VCaP (cell line): ENCODE results near the gene RGS5.
"Not testable (repeated sequence)": the region's sequence is repeated elsewhere in the genome, so short reads cannot be mapped to it uniquely, and the experiment has no call there.

Source experiments
- H3K27ac ChIP-seq: fragments of 450-650 bp; 2 replicates; pipeline ENCODE4 v1.5.1; 2017
- TF ChIP-seq, protein P1 (sequence below): fragments of 450-650 bp; conservative IDR thresholded peaks from 2 replicates; pipeline ENCODE4 v1.5.1; 2017; ENCODE audit warnings: mild to moderate bottlenecking, moderate library complexity

Gene RGS5

GRCh38 chr1:163202833-163203451 lies at the start of gene RGS5:
Gene RGS5 (minus strand): TSS chr1:163202916. CDS start chr1:163202835, 81 bp downstream.
- no peak within 1 kb of the TSS for H3K27ac ChIP-seq
- TF ChIP-seq, protein P1, sequence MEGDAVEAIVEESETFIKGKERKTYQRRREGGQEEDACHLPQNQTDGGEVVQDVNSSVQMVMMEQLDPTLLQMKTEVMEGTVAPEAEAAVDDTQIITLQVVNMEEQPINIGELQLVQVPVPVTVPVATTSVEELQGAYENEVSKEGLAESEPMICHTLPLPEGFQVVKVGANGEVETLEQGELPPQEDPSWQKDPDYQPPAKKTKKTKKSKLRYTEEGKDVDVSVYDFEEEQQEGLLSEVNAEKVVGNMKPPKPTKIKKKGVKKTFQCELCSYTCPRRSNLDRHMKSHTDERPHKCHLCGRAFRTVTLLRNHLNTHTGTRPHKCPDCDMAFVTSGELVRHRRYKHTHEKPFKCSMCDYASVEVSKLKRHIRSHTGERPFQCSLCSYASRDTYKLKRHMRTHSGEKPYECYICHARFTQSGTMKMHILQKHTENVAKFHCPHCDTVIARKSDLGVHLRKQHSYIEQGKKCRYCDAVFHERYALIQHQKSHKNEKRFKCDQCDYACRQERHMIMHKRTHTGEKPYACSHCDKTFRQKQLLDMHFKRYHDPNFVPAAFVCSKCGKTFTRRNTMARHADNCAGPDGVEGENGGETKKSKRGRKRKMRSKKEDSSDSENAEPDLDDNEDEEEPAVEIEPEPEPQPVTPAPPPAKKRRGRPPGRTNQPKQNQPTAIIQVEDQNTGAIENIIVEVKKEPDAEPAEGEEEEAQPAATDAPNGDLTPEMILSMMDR: no peak

- TF ChIP-seq, protein P1: no peak
- H3K27ac ChIP-seq: no peak overlapping the region
Measured at GRCh38 chr1:163250382-163250974, 47.8 kb upstream of the RGS5 start.

DNA sequence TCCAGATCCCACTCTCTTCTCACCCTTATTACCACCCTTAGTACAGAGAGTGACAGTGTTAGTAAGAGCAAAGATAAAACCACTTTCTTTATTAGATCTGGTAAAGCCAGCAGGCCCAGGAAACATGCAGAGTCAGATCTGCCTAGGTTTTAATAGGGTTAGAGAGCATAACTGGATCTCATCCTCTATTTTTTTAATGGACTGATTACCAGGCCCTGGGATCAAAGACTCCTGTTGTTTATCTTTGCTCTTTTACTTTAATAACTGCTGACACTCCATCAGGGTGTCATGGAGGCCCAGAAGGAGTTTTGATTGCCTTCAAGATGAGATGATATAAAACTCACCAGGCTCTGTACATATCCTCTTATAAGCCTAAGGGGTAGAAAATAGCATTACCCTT lies 45.3 kb upstream of the RGS5 start:
- H3K27ac ChIP-seq: no peak overlapping the region
- TF ChIP-seq, protein P1: no peak

GRCh38 chr1:163244648-163245047 lies 41.9 kb upstream of the RGS5 start:
- not testable (repeated sequence) for H3K27ac ChIP-seq

DNA sequence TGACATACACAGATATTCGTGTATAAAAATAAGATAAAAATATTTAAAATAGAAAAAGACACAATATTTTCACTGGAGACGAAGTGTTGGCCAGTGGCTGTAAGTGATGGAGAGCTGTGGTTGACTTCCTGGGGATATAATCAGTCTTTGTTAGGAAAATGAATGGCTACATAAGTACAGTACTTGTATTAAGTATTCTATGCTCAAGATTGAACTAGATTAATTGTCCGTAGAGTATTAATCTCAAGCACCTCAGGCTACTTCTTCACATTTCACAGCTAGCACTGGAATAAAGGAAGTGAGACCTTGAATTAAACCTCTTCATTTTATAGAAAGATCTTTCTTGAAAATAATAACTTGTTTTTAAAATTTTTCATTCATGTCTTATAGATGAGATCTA lies 39.0 kb upstream of the RGS5 start:
- H3K27ac ChIP-seq: no peak overlapping the region
- TF ChIP-seq, protein P1: no peak

GRCh38 chr1:163240705-163241104 lies 38.0 kb upstream of the RGS5 start:
- H3K27ac ChIP-seq: no peak overlapping the region
- TF ChIP-seq, protein P1: no peak

DNA sequence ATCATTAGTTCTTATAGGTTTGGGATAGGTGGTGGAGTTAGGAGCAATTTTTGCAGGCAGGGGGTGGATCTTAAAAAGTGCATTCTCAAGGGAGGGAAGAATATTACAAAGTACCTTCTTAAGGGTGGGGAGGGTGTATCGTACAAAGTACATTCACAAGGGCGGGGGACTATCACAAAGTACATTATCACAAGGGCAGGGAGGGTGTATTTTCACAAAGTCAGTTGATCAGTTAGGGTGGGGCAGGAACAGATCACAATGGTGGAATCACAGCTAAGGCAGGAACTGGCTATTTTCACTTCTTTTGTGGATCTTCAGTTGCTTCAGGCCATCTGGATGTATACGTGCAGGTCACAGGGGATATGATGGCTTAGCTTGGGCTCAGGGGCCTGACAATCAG lies 30.9 kb upstream of the RGS5 start:
- not testable (repeated sequence) for H3K27ac ChIP-seq

- TF ChIP-seq, protein P1: no peak
- H3K27ac ChIP-seq: no peak overlapping the region
Measured at GRCh38 chr1:163231385-163231784, 28.7 kb upstream of the RGS5 start.
